ENCODE measurements around the gene PDE5A.
"Not testable (repeated sequence)": the region's sequence is repeated elsewhere in the genome, so short reads cannot be mapped to it uniquely, and the experiment has no call there.

The PDE5A gene

GRCh38 chr4:119648398-119648797 lies 19.8 kb upstream of the PDE5A start:
- no peak overlapping the region for H3K4me3 ChIP-seq (ENCODE audit: low read depth, low read length)
- no peak for TF ChIP-seq CTCF (IDR thresholded peaks at IDR 0.05; ENCODE audit: low read depth, low read length, missing control alignments)
- in situ Hi-C loops (cut with HindIII; ENCODE audit: low sequenced_read_pairs) = no loop called here
- DNase-seq (ENCODE audit: low read depth) = no peak

GRCh38 chr4:119647558-119647957 lies 19.0 kb upstream of the PDE5A start:
- in situ Hi-C loops (cut with HindIII; ENCODE audit: low sequenced_read_pairs) = no loop called here
- DNase-seq (ENCODE audit: low read depth) = no peak
- TF ChIP-seq CTCF (IDR thresholded peaks at IDR 0.05; ENCODE audit: low read depth, low read length, missing control alignments) = no peak
- H3K4me3 ChIP-seq (ENCODE audit: low read depth, low read length) = no peak overlapping the region

DNA sequence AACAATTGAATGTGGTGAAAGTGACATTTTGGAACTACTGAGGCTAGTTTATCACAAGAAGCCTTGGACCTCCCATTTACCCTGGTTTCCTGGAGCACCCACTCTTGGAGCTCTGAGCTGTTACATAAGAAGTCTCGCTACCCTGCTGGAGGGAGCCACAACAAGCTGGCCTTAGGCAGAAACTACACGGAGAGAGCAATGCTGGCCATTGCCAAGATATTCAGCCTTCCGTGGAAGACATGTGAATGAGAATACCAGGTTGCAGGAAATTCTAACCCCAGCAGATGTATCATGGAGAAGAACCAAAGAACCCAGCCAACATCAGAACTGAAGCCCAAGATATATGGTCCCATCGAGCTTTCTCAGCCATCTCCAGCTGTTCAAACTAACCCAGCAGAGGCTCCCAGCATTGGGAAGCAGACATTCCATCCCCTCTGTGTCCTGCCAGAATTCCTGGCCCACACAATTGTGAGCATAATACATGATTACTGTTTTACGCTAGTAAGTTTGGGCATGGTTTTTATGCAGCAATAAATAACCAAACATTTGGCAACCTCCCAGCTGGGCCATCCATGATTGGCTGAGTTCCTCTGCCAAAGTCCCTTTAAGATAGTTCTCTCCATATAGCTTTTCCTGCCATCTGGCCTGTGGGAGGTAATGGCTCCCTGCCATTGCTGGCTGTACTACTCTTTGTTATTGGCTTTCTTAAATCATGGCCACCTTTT lies 17.9 kb upstream of the PDE5A start:
- H3K4me3 ChIP-seq (ENCODE audit: low read depth, low read length) = no peak overlapping the region
- in situ Hi-C loops (cut with HindIII; ENCODE audit: low sequenced_read_pairs) = no loop called here
- DNase-seq (ENCODE audit: low read depth) = peak; percentile 91
- no peak for TF ChIP-seq CTCF (IDR thresholded peaks at IDR 0.05; ENCODE audit: low read depth, low read length, missing control alignments)

DNA sequence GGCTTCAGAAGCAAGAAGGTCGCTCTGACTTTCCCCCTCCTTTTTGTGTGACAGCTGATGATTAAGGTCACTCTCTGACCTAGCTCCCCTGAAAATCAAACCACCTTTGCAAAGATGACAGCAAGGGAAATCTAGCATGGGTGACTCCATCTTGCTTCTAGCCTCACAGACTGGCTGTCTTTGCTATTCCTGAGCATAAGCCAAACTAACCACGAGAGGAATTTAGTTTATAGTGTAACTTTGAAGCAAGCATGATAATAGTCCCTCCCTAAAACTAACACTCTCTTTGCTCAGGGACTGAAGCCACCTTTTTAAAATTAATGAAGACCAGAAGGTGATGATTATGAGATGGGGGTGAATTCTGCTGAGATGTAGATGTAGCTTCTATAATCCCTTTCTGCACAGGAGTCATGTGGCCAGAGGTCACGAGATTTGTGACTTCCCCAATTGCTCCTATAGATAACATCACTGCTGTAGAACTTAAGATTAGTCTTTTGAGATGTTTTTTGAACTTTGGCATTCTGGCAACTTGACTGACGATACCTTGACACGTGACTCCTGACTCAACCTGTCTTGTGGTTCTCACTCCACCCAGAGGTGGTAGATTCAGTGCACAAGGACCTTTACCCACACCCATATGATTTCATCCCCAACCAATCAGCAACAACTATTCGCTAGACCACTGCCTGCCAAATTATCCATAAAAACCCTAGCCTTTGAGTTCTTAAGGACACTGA lies 14.9 kb upstream of the PDE5A start:
- no peak for DNase-seq (ENCODE audit: low read depth)
- in situ Hi-C loops (cut with HindIII; ENCODE audit: low sequenced_read_pairs) = no loop called here
- H3K4me3 ChIP-seq (ENCODE audit: low read depth, low read length) = no peak overlapping the region
- no peak for TF ChIP-seq CTCF (IDR thresholded peaks at IDR 0.05; ENCODE audit: low read depth, low read length, missing control alignments)

- DNase-seq (ENCODE audit: low read depth) = no peak
- no peak overlapping the region for H3K4me3 ChIP-seq (ENCODE audit: low read depth, low read length)
- no peak for TF ChIP-seq CTCF (IDR thresholded peaks at IDR 0.05; ENCODE audit: low read depth, low read length, missing control alignments)
- in situ Hi-C loops (cut with HindIII; ENCODE audit: low sequenced_read_pairs) = no loop called here
Observed at GRCh38 chr4:119641765-119642164, 13.2 kb upstream of the PDE5A start.

DNA sequence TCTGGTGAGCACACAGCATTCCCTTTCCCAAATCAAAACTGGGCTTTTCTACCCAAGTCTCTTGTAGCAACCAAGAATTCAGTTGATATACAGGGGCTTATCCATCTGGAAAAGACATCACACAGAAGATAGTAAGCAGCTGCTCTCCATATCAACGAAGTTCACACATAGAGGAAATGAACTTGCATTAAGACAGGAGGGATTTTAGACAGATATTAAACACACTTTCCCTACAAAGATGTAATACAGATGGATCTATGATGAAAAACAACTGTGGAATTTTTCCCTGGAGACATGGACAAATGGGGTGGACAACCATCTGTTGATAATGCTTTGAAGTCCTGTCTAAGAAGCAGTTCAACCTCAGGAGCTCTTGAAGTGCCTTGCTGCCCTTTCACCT lies 9.8 kb upstream of the PDE5A start:
- DNase-seq (ENCODE audit: low read depth) = no peak
- no peak for TF ChIP-seq CTCF (IDR thresholded peaks at IDR 0.05; ENCODE audit: low read depth, low read length, missing control alignments)
- no peak overlapping the region for H3K4me3 ChIP-seq (ENCODE audit: low read depth, low read length)
- in situ Hi-C loops (cut with HindIII; ENCODE audit: low sequenced_read_pairs) = no loop called here

GRCh38 chr4:119636851-119637250 lies 8.2 kb upstream of the PDE5A start:
- H3K4me3 ChIP-seq (ENCODE audit: low read depth, low read length); in situ Hi-C loops (cut with HindIII; ENCODE audit: low sequenced_read_pairs); DNase-seq (ENCODE audit: low read depth): not testable (repeated sequence)
